Stimulated activated CD8-positive, alpha-beta memory T cell treated with anti-CD3 and anti-CD28 coated beads, Interleukin-4, amount 100 ng/mL, for 1 hour (primary cell): ENCODE measurements around the gene ARHGEF28.

Experiments
- DNase-seq, 2 donors: peaks; one replicate each; pipeline ENCODE4 v3.0.0-alpha.2; 2020; ENCODE audit warnings: low read depth in 2 of 2, low spot score in 1 of 2

The ARHGEF28 gene

GRCh38 chr5:73625944-73626811 lies at the start of gene ARHGEF28:
Gene ARHGEF28 (plus strand): TSS chr5:73626196. CDS start chr5:73684852, 58,656 bp downstream.
- no peak for DNase-seq

DNA sequence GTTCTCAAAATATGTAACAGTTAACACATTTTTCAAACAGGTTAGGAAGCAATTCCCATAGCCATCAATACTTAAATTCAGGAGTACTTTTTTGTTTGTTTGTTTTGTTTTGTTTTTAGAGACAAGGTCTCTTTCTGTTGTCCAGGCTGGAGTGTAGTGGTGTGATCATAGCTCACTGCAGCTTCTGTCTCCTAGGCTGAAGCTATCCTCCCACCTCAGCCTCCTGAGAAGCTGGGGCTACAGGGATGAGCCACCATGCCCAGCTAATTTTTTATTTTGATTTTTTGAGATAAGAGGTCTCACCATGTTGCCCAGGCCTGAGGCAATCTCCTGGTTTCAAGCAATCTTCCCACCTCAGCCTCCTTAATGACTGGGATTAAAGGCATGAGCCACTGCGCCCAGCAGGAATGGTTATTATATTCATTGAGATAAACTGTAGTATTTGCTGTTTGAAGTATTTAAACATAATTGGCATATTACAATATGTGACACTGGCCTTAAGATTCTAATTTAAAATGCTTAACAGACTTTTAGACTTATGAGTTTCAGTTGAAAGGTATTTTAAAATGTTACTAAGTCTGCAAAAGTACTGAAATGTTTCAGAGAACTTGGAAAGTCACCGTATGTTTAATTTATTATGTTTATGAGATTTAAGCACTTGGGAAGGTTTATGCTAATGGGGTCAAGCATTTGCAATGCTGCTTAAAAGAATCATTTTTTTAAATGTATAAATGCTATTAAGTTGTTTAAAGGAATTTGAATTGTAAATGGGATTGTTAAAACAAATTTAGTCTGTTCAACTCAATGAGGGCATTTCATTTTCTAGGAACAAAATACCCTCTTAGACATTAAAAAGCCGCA lies 43.5 kb upstream of the ARHGEF28 start:
- DNase-seq: no peak

DNA sequence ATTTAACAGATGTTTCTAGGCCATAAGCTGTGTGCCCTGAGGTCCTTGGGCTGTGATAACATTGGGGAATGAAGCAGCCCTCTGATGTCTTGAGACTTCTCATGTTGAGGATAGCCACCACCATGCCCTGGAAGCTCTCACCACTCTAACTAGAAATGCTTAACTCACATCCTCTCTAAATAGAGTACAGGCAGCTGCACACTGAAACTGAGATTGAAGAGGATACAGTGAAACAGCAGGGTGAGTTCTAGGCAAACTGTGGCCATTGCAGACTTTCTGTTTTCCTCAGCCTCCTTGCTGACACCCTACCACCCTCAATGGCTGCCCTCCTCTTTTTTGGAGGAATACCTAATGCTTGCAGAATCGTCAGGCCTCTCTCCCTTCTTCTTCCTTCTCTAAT lies 38.1 kb upstream of the ARHGEF28 start:
- no peak for DNase-seq

GRCh38 chr5:73591102-73591695 lies 34.8 kb upstream of the ARHGEF28 start:
- DNase-seq: no peak

- DNase-seq: no peak
Observed at GRCh38 chr5:73591698-73592501, 34.1 kb upstream of the ARHGEF28 start.

DNA sequence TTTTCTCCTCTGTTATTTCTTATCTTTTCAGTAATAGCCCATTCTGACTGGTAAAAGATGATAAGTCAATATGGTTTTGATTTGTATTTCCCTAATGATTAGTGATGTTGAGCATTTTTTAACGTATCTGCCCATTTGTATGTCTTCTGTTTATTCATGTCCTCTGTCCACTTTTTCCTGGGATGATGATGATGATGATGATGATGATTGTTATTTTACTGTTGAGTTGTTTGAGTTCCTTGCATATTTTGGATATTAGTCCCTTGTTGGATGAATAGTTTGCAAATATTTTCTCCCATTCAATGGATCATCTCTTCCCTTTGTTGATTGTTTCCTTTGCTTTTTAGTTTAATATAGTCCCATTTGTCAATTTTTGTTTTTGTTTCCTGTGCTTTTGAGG lies 33.4 kb upstream of the ARHGEF28 start:
- DNase-seq: no peak

- DNase-seq: no peak
Observed at GRCh38 chr5:73596705-73597328, 29.2 kb upstream of the ARHGEF28 start.

DNA sequence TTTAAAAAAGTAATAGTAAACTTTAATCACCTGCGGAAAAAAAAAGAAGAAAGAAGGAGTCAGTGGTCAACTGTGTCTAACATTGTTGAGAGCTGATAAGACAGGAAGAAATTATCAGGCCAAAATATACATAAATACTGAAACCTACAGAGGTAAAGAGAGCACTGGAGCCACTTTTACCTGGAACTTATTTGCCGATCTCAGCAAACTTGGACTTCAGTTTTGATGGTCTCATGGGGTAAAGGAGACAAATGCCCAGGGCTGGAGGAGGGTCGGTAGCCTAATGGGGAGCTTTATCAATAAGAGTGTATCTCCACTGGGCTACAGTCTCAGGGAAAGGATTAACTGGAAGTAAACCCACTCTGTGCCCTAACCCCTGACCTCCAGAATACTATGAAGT lies 26.6 kb upstream of the ARHGEF28 start:
- DNase-seq: no peak

GRCh38 chr5:73603998-73604397 lies 22.0 kb upstream of the ARHGEF28 start:
- DNase-seq: no peak

GRCh38 chr5:73605223-73606087 lies 20.5 kb upstream of the ARHGEF28 start:
- no peak for DNase-seq

GRCh38 chr5:73606206-73606753 lies 19.7 kb upstream of the ARHGEF28 start:
- no peak for DNase-seq

- no peak for DNase-seq
Observed at GRCh38 chr5:73607228-73607627, 18.8 kb upstream of the ARHGEF28 start.

DNA sequence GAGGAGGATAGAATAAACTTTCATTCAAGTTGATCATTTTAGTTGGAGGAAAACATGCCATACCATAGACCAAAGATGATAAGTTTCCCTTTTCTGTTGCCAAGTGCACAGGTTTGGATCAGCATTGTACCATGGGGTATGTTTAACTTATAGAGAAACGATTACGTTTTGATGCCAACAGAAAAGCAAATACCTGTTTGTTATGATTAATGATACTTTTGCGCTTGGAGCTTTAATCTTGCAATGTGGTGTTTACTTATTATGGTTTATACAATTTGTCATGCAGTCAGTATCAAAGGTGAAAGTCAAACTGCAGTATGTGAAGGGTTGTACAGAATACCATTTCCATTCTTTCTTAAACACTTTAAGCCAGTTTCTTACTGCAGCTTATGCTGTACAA lies 13.2 kb upstream of the ARHGEF28 start:
- DNase-seq: no peak

DNA sequence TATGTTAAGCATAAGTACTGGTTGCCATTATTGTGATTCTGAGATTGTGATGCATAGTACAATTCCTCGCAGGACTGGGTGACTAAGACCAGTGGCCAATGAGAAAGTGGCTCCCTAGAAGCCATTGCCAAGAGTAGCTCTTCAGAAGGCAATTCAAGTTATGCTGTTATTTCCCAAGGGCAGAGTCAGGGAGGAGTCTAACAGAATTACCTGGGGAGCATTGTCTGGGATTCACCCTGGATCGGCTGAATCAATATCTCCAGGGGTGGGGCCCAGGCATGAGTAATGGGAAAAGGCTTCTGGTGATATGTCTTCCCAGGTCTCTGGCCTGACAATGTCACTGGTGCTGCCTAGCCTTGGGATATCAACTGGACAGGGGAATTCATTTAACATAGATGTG lies 10.9 kb upstream of the ARHGEF28 start:
- no peak for DNase-seq

- no peak for DNase-seq
Observed at GRCh38 chr5:73615947-73616346, 10.0 kb upstream of the ARHGEF28 start.

GRCh38 chr5:73617510-73618279 lies 8.3 kb upstream of the ARHGEF28 start:
- no peak for DNase-seq

- DNase-seq: no peak
Observed at GRCh38 chr5:73619606-73620333, 6.2 kb upstream of the ARHGEF28 start.

DNA sequence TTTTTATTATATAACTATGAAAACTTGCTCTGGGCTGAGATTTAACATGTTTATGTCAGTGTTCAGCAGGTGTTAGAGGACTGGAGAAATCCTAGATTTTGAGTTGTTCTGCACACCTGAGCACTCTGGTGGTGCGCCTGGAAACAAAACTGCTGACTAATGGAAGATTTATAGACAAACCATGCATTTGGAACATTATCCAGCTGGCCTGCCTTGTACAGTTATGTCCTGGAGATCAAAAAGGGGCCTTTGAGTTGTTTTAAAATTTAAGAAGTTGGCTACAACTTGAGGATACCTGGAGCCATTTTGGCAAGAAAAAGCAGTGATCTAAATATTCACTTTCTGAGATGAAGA lies 5.7 kb upstream of the ARHGEF28 start:
- no peak for DNase-seq
